Measurements from ENCODE around the gene CAB39L. TPM values are rescaled to one million over a fixed set of nuclear protein-coding genes. Genes with fewer than 3 reads are reported as not detected.
A peak's percentile ranks its signal among the peaks of the same experiment; 100 is the strongest.

The CAB39L gene
- total RNA-seq, 1 experiment from 2014 or later, result 17.5 TPM

- no peak for DNase-seq (ENCODE audit: low spot score)
These were observed 2.0 kb downstream of the CAB39L start for GRCh38 chr13:49441846-49442245.

- no peak for DNase-seq (ENCODE audit: low spot score)
These were observed 2.6 kb downstream of the CAB39L start for GRCh38 chr13:49441312-49441711.

GRCh38 chr13:49439609-49440008 lies 4.3 kb downstream of the CAB39L start:
- DNase-seq (ENCODE audit: low spot score), result no peak

- no peak for DNase-seq (ENCODE audit: low spot score)
These were observed 6.2 kb downstream of the CAB39L start for GRCh38 chr13:49437705-49438104.

GRCh38 chr13:49436890-49437289 lies 7.0 kb downstream of the CAB39L start:
- peak; percentile 46 for DNase-seq (ENCODE audit: low spot score)

- DNase-seq (ENCODE audit: low spot score), result no peak
These were observed 7.9 kb downstream of the CAB39L start for GRCh38 chr13:49435992-49436391.

- DNase-seq (ENCODE audit: low spot score), result no peak
These were observed 14.7 kb downstream of the CAB39L start for GRCh38 chr13:49429121-49429520.

- no peak for DNase-seq (ENCODE audit: low spot score)
These were observed 15.7 kb downstream of the CAB39L start for GRCh38 chr13:49428041-49428763.

GRCh38 chr13:49424011-49424560 lies 19.8 kb downstream of the CAB39L start:
- DNase-seq (ENCODE audit: low spot score), result no peak

GRCh38 chr13:49421391-49421790 lies 22.5 kb downstream of the CAB39L start:
- no peak for DNase-seq (ENCODE audit: low spot score)

GRCh38 chr13:49419276-49419675 lies 24.6 kb downstream of the CAB39L start:
- DNase-seq (ENCODE audit: low spot score), result no peak

- DNase-seq (ENCODE audit: low spot score), result no peak
These were observed 25.7 kb downstream of the CAB39L start for GRCh38 chr13:49418206-49418605.

GRCh38 chr13:49417161-49417560 lies 26.7 kb downstream of the CAB39L start:
- no peak for DNase-seq (ENCODE audit: low spot score)

GRCh38 chr13:49412749-49413148 lies 31.1 kb downstream of the CAB39L start:
- no peak for DNase-seq (ENCODE audit: low spot score)

GRCh38 chr13:49411353-49411752 lies 32.5 kb downstream of the CAB39L start:
- no peak for DNase-seq (ENCODE audit: low spot score)

- no peak for DNase-seq (ENCODE audit: low spot score)
These were observed 33.4 kb downstream of the CAB39L start for GRCh38 chr13:49410477-49410876.

- DNase-seq (ENCODE audit: low spot score), result no peak
These were observed 33.9 kb downstream of the CAB39L start for GRCh38 chr13:49410006-49410405.

- no peak for DNase-seq (ENCODE audit: low spot score)
These were observed 34.9 kb downstream of the CAB39L start for GRCh38 chr13:49409008-49409407.

GRCh38 chr13:49407936-49408335 lies 35.9 kb downstream of the CAB39L start:
- no peak for DNase-seq (ENCODE audit: low spot score)

- DNase-seq (ENCODE audit: low spot score), result no peak
These were observed 36.8 kb downstream of the CAB39L start for GRCh38 chr13:49407068-49407467.

GRCh38 chr13:49404703-49405020 lies 39.2 kb downstream of the CAB39L start:
- no peak for DNase-seq (ENCODE audit: low spot score)

GRCh38 chr13:49403996-49404702 lies 39.7 kb downstream of the CAB39L start:
- DNase-seq (ENCODE audit: low spot score), result no peak
